NCI-H1417 (cell line): Measurements from ENCODE around the gene NIPAL1.
"Not testable (repeated sequence)": the region's sequence is repeated elsewhere in the genome, so short reads cannot be mapped to it uniquely, and the experiment has no call there.

Source experiments
- DNase-seq, 3 experiments: peaks; one replicate each; lab custom pipeline; 2025; lab: John Stamatoyannopoulos, UW

NIPAL1 gene

DNA sequence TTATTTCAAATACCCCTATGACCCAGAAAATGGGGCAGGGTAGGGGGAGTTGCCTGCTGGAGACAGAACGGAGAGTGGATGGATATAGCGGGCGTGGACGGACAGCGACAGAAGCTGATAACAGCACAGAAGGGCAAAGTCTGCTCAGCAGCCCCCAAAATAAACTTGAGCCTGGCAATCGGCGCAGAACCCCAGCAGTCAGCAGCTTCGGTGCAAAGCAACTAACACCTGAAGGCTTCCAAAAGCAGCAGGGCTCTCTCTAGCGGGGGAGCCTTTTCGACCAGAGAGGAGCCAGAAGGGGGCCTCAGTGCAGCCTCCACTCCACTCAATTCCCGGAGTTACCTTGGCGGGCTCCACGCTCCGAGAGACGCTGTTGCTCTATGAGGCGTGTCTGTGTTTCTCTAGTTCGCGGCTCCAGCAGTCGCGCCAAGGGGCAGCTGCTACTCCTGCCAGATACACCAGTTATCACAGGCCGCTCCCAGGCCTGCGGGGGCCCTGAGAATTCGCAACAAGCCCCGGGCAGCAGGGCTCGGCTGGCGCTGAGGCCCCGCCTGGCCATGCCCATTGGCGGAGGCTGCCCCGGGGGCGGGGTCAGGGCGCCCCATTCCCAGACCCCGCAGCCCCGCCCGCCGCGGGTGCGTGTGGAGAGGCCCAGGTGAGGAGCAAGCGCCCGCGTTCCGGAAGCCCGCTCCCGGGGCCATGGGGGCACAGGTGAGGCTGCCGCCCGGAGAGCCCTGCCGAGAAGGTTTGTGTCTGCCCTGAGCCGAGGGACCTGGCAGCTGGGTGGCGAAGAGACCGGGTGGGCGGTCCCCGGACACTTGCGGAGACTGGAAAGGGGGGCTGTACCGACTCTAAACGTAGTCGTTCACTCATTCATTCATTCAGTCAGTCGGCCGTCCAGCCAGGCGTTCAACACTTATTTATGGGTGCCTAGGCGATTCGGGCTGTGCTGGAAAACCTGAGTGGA, at the start of gene NIPAL1, which contains the start of gene CNGA1:
Gene NIPAL1, plus strand, starts transcription at position 632 of the 967 bp plus-strand sequence. Its CDS starts 68 bp downstream, at position 700.
Gene CNGA1, minus strand, starts transcription at position 541 of the 967 bp plus-strand sequence. CDS start 63,992 bp downstream, outside the sequence.
- peak; percentile 72 to 93 (median 91) for DNase-seq

DNA sequence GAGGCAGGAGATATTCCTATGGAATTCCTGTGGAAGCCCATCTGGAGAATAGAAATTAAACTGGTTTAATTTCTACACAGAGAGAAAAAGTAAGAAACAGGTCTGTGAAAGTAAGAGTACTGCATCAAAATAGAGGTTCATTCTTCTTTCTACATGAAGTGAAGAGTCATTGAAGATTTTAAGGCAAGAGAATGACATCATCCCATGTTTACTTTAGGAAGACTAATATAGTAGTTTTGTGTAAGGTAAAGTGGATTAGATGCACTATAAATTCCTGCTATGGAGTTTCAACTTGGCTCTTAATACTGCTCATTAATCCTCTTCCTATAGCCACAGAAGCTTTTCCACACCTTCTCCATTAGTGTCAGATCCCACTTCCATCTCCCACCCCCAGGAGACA, 47.7 kb upstream of the NIPAL1 start:
- no peak for DNase-seq

- DNase-seq: no peak
These were observed 44.4 kb upstream of the NIPAL1 start for GRCh38 chr4:47972181-47972580.

DNA sequence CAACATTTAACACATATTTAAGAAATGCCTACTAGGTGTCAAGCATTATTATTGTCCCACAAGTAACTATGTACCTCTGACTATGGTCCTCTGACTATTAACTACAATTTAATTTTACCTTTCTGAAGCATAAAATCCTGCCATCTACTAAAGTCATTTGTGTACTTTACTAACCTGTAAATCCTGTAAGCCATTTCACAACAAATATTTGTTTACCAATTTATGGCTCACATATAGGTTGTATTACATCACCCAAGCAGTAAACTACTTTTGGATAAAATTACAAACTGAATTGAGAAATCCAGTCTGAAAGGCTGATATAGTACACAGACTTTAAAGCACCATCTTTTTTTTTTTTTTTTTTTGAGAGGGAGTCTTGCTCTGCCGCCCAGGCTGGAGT, 43.9 kb upstream of the NIPAL1 start:
- no peak for DNase-seq

- DNase-seq: no peak
These were observed 42.0 kb upstream of the NIPAL1 start for GRCh38 chr4:47974566-47974965.

GRCh38 chr4:47990145-47990544, 26.4 kb upstream of the NIPAL1 start:
- DNase-seq: no peak

DNA sequence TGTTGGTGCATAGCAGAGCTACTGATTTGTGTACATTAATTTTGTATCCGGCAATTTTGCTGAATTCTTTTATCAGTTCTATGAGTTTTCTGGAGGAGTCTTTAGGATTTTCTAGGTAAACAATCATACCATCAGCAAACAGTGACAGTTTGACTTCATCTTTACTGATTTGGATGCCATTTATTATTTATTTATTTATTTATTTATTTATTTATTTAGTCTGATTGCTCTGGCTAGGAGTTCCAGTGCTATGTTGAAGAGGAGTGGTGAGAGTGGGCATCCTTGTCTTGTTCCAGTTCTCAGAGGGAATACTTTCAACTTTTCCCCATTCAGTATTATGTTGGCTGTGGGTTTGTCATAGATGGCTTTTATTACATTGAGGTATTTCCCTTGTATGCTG, 24.1 kb upstream of the NIPAL1 start:
- DNase-seq: not testable (repeated sequence)

DNA sequence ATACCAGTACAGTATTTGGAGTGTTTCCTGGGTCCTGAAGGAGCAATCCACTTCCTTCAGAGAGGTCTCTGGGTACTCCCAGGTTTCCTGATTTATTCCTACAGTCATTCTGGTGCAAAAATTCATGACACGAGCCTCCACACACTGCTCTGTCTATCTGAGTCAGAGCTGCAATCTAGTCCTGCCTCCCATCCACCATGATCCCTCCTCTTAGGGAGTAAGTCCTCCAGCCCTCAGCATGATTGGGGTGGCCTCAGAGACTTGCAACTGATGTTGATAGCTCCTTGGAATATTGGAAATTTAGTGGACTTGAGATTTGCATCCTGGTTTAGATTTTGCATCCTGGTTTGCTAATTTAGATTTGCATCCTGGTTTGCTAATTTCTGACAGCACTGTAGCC, 20.6 kb upstream of the NIPAL1 start:
- no peak for DNase-seq

GRCh38 chr4:48002267-48002666, 14.3 kb upstream of the NIPAL1 start:
- DNase-seq: no peak

- DNase-seq: peak in 2 of 3 experiments; percentile 3 to 48
These were observed 13.0 kb upstream of the NIPAL1 start for GRCh38 chr4:48003568-48003967.

DNA sequence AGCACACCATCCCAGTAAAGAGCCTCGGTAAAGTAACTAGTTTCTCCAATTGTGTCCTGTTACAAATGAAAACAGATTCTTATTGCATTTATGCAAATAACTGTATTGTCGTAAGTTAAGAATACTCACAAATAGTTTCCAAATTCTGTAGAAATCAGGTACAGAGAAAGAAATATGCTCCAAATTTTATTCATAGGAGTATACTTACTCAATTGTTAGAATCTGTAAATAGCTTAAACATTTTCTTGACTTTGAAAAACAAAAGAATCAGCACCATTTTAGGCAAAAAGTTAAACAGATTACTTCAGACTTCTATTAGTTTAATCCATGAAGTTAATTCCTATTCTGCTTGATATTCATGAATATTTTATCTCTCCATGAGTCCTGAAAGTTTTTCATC, 10.8 kb upstream of the NIPAL1 start:
- no peak for DNase-seq

- peak in 1 of 3 experiments; percentile 4 for DNase-seq
These were observed 8.5 kb upstream of the NIPAL1 start for GRCh38 chr4:48008021-48008596.

- DNase-seq: not testable (repeated sequence)
These were observed 5.7 kb upstream of the NIPAL1 start for GRCh38 chr4:48010906-48011305.

DNA sequence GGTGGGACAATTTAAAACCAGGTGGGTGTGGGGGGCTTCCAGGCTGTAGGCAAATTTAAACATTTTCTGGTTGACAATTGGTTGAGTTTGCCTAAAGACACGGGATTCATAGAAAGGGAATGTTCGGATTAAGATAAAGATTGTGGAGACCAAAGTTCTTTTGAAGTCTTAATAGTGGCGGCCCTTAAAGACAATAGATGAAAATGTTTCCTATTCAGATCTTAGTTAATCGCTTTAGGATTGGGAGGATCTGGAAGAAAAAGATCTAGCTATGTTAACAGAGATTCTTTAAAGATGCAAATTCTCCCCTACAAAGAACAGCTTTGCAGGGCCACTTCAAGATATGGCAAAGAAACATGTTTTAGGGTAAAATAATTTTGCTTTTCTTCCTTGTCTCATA, 4.8 kb upstream of the NIPAL1 start:
- no peak for DNase-seq

DNA sequence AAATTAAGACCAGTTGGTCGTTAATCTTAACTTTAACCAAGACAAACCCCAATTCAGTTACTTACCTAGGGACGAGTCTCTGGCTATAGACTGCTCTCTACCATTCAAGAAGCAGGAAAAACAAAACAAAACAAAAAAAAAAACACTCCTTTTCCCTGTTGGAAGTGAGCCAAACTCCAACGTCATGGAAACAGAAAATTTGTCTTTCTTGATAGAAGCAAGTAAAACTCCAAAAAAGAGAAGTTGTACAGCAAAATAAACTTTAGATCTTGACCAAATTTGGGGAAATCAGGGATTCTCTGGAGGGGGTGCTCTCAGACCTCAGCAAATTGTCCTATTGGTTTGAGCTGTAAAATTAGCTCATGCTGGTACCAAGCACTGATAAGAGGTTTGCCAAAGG, 3.7 kb upstream of the NIPAL1 start:
- DNase-seq: no peak

GRCh38 chr4:48015216-48015615, 1.4 kb upstream of the NIPAL1 start:
- DNase-seq: no peak

DNA sequence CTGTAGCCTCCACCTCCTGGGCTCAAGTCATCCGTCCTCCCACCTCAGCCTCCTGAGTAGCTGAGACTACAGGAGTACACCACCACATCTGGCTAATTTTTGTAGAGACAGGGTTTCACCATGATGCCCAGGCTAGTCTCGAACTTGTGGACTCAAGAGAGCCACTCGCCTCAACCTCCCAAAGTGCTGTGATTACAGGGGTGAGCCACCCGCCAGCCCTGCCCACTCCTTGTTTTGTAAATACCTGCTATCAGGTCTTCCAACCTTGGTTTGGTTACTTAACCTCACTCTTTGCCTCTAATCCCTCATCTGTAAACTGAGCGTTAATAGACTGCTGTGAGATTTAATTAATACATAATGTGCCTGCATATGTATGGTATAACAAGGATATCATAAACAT, 894 bp upstream of the NIPAL1 start:
- no peak for DNase-seq

GRCh38 chr4:48017108-48017571, 568 bp downstream of the NIPAL1 start:
- DNase-seq: peak in 2 of 3 experiments; percentile 59 to 63

DNA sequence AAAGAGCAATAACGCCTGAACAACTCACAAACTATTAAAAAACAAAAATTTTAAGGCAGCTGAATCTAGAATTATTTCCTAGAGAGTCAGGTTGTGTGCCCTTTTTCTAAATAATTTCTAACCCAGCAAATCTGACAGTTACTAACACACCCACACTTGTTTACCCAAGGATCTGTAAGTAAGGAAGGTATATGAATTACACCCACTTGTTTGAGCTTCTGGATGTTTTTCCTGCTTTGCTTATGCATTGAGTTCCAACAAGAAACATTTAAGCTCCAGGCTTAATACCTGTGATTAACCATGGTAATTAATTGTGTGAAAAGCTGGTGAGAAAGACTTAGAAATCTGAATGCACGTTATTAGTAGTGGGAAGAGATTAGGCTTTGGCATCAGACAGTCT, 1.5 kb downstream of the NIPAL1 start:
- DNase-seq: peak in 1 of 3 experiments; percentile 13

GRCh38 chr4:48021100-48021499, 4.5 kb downstream of the NIPAL1 start:
- no peak for DNase-seq

GRCh38 chr4:48022192-48022799, 5.7 kb downstream of the NIPAL1 start:
- DNase-seq: no peak

- DNase-seq: no peak
These were observed 8.0 kb downstream of the NIPAL1 start for GRCh38 chr4:48024522-48024921.
